Stimulated activated CD8-positive, alpha-beta memory T cell treated with anti-CD3 and anti-CD28 coated beads, Interleukin-4, amount 100 ng/mL, for 1 hour (primary cell): ENCODE measurements around the gene ELK4.
A peak's percentile ranks its signal among the peaks of the same experiment; 100 is the strongest.

Experiments
- DNase-seq, 2 donors: peaks; one replicate each; pipeline ENCODE4 v3.0.0-alpha.2; 2020; ENCODE audit warnings: low read depth in 2 of 2, low spot score in 1 of 2

The ELK4 gene

GRCh38 chr1:205598841-205599668 lies 32.8 kb downstream of the ELK4 start:
- DNase-seq = no peak

- DNase-seq = no peak
These were observed 34.0 kb downstream of the ELK4 start for GRCh38 chr1:205597691-205598314.

GRCh38 chr1:205596876-205597275 lies 34.9 kb downstream of the ELK4 start:
- no peak for DNase-seq

GRCh38 chr1:205595861-205596260 lies 36.0 kb downstream of the ELK4 start:
- DNase-seq = no peak

GRCh38 chr1:205595435-205595834 lies 36.4 kb downstream of the ELK4 start:
- DNase-seq = no peak

GRCh38 chr1:205594846-205595245 lies 37.0 kb downstream of the ELK4 start:
- no peak for DNase-seq

- no peak for DNase-seq
These were observed 37.8 kb downstream of the ELK4 start for GRCh38 chr1:205593967-205594366.

- DNase-seq = no peak
These were observed 38.3 kb downstream of the ELK4 start for GRCh38 chr1:205593532-205593931.

- no peak for DNase-seq
These were observed 39.3 kb downstream of the ELK4 start for GRCh38 chr1:205592443-205593003.

GRCh38 chr1:205591522-205592351 lies 40.1 kb downstream of the ELK4 start:
- DNase-seq = peak; percentile 80 to 85

- DNase-seq = no peak
These were observed 40.9 kb downstream of the ELK4 start for GRCh38 chr1:205590777-205591513.

GRCh38 chr1:205590457-205590768 lies 41.4 kb downstream of the ELK4 start:
- DNase-seq = no peak

GRCh38 chr1:205589618-205590456 lies 42.0 kb downstream of the ELK4 start:
- DNase-seq = no peak

GRCh38 chr1:205589046-205589445 lies 42.8 kb downstream of the ELK4 start:
- no peak for DNase-seq

- DNase-seq = no peak
These were observed 43.2 kb downstream of the ELK4 start for GRCh38 chr1:205588636-205589035.

- DNase-seq = no peak
These were observed 44.2 kb downstream of the ELK4 start for GRCh38 chr1:205587581-205587980.

GRCh38 chr1:205585835-205586785 lies 45.7 kb downstream of the ELK4 start:
- no peak for DNase-seq

- DNase-seq = no peak
These were observed 46.5 kb downstream of the ELK4 start for GRCh38 chr1:205585169-205585834.
